Right lobe of liver (tissue), 6 donors: ENCODE results near the gene H3-3A. TPM values are rescaled to one million over a fixed set of nuclear protein-coding genes. Genes with fewer than 3 reads are reported as not detected.

Source experiments
- ATAC-seq, 4 donors: fragments of 200-7000 bp; cut with Tn5 transposase; one replicate each; pipeline ENCODE4 v1.9.1; 2020; ENCODE audit warnings: mild to moderate bottlenecking in 4 of 4, moderate library complexity in 4 of 4
- DNase-seq, 3 donors: peaks; one replicate each; pipeline ENCODE4 v3.0.0-alpha.2; 2020
- H3K27ac ChIP-seq, 3 donors: fragments of 200-600 bp; one replicate each; pipeline ENCODE4 v1.8.0; 2022
- H3K27me3 ChIP-seq, 2 donors: fragments of 200-600 bp; one replicate each; pipeline ENCODE4 v1.8.0; 2022
- H3K36me3 ChIP-seq, 4 donors: fragments of 200-600 bp; sonication (generic) in 1 of 4; one replicate each; pipeline versions ENCODE4 v1.5.1 to v1.8.0; 2017 to 2022; ENCODE audit warnings: control low read depth in 1 of 4
- H3K4me1 ChIP-seq, 4 donors: fragments of 200-600 bp; sonication (generic) in 1 of 4; one replicate each; pipeline versions ENCODE4 v1.5.1 to v1.8.0; 2017 to 2022; ENCODE audit warnings: control low read depth in 1 of 4
- H3K4me3 ChIP-seq, 3 donors: fragments of 200-600 bp; one replicate each; pipeline ENCODE4 v1.8.0; 2022
- H3K9me3 ChIP-seq, 4 donors: fragments of 200-600 bp; sonication (generic) in 1 of 4; one replicate each; pipeline versions ENCODE4 v1.5.1 to v1.8.0; 2017 to 2022; ENCODE audit warnings: control low read depth in 1 of 4
- POLR2A ChIP-seq: fragments of 450-650 bp; IDR thresholded peaks from one replicate; pipeline ENCODE4 v1.6.1; 2017; ENCODE audit warnings: antibody characterized with exemption, mild to moderate bottlenecking
- WGBS: methylation state at CpG from one replicate; pipeline ENCODE4 v1.1.6; 2018; ENCODE audit warnings: low coverage, low lambda C conversion rate; ENCODE audit not compliant: insufficient coverage; ENCODE audit errors: missing lambda C conversion rate; 5-methylcytosine and 5-hydroxymethylcytosine counted together
- intact Hi-C, 2 donors: fragments of 100-400 bp; cut with DNase I; formaldehyde crosslinking; loops; one replicate each; pipeline versions ENCODE4 v1.11.2 to v1.14.1; 2022
- total RNA-seq, 6 experiments: library from RNA; depleted of rRNA in 2 of 6; stranded (reverse); fragments of >200 nt in 2 of 6; fragmentation: NEBNext Ultra II Directional in 3 of 6; extraction: Animal tissue kit (Norgen Biotek cat#: 25700) in 3 of 6; gene quantifications; one replicate each; pipeline versions ENCODE4 v1.1.0 to v1.2.4, GENCODE V29; 2016 to 2023
- TF ChIP-seq, protein P1 (sequence below), 4 donors: fragments of 200-600 bp in 3 of 4; fragments of 450-650 bp in 1 of 4; IDR thresholded peaks; one replicate each; pipeline versions ENCODE4 v1.5.1 to v1.8.0; 2016 to 2022; ENCODE audit warnings: antibody characterized with exemption in 4 of 4, mild to moderate bottlenecking in 2 of 4
- donor health status: DM: no; HTN: yes; CAD: no.
- donor health status: DM: no; HTN: no; CAD: no.
- donor health status: DM: no; HTN: no; CAD: no.
- donor health status: DM: no; HTN: yes; CAD: no.
- donor health status: DM: no; HTN: yes; CAD: no.

The H3-3A gene
- total RNA-seq, 6 experiments from 2014 or later: 132 to 185 (median 156) TPM

DNA sequence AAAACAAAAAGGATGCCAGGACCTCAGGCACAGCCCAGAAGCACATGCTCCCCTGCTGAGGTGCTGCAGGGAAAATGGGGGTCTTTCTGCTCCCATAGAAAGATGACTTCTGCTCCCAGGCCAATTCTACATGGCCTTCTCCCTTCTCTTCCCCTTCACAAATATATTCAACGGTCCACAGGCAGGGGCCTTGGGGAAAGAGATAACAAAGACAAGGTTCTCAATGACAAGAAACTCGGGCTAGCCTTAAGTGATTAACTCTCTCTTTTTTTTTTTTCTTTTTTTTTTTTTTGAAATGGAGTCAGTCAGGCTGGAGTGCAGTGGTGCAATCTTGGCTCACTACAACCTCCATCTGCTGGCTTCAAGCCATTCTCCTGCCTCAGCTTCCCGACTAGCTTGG, 54.2 kb downstream of the H3-3A start:
- no peaks in the 10 kb centered on the region for H3K27me3 ChIP-seq
- H3K4me1 ChIP-seq: no peaks in the 10 kb centered on the region
- no peak for ATAC-seq
- TF ChIP-seq POLR2A: no peak
- TF ChIP-seq, protein P1, sequence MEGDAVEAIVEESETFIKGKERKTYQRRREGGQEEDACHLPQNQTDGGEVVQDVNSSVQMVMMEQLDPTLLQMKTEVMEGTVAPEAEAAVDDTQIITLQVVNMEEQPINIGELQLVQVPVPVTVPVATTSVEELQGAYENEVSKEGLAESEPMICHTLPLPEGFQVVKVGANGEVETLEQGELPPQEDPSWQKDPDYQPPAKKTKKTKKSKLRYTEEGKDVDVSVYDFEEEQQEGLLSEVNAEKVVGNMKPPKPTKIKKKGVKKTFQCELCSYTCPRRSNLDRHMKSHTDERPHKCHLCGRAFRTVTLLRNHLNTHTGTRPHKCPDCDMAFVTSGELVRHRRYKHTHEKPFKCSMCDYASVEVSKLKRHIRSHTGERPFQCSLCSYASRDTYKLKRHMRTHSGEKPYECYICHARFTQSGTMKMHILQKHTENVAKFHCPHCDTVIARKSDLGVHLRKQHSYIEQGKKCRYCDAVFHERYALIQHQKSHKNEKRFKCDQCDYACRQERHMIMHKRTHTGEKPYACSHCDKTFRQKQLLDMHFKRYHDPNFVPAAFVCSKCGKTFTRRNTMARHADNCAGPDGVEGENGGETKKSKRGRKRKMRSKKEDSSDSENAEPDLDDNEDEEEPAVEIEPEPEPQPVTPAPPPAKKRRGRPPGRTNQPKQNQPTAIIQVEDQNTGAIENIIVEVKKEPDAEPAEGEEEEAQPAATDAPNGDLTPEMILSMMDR (IDR thresholded peaks at IDR 0.05): no peak
- intact Hi-C loops: loop anchor here in 1 of 2 donors (5.0 kb wide), 2 partner anchors 39 to 124 kb away; no protein-coding TSS in a partner anchor
- no peaks in the 10 kb centered on the region for H3K9me3 ChIP-seq
- H3K27ac ChIP-seq: no peak overlapping the region
- DNase-seq: no peak
- H3K36me3 ChIP-seq: no peaks in the 10 kb centered on the region
- H3K4me3 ChIP-seq: no peak overlapping the region
- 59% methylated on average over 2 of the region's 3 CpGs for WGBS

DNA sequence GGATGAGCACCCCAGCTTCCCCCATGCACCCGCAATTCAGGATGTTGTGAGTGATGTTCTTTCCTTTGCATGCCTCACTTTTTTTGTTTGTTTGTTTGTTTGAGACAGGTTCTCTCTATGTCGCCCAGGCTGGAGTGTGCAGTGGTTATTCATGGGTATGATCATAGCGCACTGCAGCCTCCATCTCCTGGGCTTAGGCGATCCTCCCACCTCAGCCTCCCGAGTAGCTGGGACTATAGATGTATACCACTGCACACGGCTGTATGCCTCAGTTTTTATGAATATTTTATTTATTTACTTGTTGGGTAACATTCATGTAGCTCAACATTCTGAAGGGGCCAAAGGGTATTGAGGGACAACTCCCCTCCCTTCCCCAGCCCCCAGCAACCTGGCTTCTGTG, 54.8 kb downstream of the H3-3A start:
- TF ChIP-seq, protein P1 (IDR thresholded peaks at IDR 0.05): no peak
- TF ChIP-seq POLR2A: no peak
- intact Hi-C loops: loop anchor here in 1 of 2 donors (5.0 kb wide), 2 partner anchors 40 to 125 kb away; no protein-coding TSS in a partner anchor
- DNase-seq: no peak
- Histone ChIP-seq H3K4me1 (no peaks in the 10 kb centered on the region), H3K36me3 (no peaks in the 10 kb centered on the region), H3K4me3 (no peak overlapping the region), H3K9me3 (no peaks in the 10 kb centered on the region), H3K27ac (no peak overlapping the region), H3K27me3 (no peaks in the 10 kb centered on the region)
- WGBS: 67% methylated on average over 5 of the region's 6 CpGs
- ATAC-seq: no peak

DNA sequence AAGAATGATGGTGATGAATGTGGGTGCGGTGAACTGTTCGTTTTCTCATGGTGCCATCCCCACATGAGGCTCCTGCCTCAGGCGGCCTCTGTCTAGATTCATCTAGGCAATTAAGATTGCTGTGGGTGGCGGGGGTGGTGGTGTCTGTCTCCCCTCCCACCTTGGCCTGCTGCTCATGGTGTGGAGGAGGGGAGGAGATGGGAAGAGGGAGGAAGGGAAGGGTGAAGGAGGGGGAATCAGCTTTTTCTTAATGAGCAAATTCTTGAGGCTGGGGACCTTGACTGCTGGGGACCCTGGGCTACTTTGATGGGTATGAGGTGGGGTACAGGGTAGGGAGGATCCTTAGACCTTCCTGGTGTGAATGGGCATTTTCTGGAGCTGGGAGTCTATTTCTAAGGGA, 55.8 kb downstream of the H3-3A start:
- intact Hi-C loops: loop anchor here in 1 of 2 donors (5.0 kb wide), 2 partner anchors 41 to 126 kb away; no protein-coding TSS in a partner anchor
- WGBS: 88% methylated on average over 3 of the region's 4 CpGs
- no peak for ATAC-seq

DNA sequence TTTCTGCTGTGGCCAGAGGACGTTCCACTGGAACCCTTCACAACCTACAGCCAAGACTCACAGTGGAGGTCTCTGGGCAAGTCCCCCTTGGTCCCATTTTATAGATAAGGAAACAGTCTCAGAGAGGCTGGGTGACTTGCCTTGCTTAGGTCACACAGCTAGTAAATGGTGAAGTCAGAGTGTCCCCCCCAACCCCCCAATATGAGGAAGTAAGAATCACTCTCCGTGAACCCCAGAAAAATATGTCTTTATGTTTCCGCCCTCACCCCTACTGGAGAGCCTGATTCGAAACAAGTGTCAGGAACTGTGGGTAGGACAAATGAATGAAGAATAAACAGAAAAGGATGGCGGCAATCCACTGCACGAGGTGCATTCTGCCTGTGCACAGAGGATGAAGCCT, 56.7 kb downstream of the H3-3A start:
- intact Hi-C loops: loop anchor here in 1 of 2 donors (5.0 kb wide), 2 partner anchors 42 to 127 kb away; no protein-coding TSS in a partner anchor
- Histone ChIP-seq H3K27me3 (no peaks in the 10 kb centered on the region), H3K27ac (no peak overlapping the region), H3K4me1 (no peaks in the 10 kb centered on the region), H3K36me3 (no peaks in the 10 kb centered on the region), H3K4me3 (no peak overlapping the region), H3K9me3 (no peaks in the 10 kb centered on the region)
- no peak for DNase-seq
- no peak for TF ChIP-seq POLR2A
- TF ChIP-seq, protein P1 (IDR thresholded peaks at IDR 0.05): no peak
- ATAC-seq: no peak
- WGBS: 82% methylated on average over 5 of the region's 6 CpGs

More for the DNA sequence above, 55.8 kb downstream of the H3-3A start:
- no peak for DNase-seq
- H3K27ac ChIP-seq: no peak overlapping the region
- TF ChIP-seq, protein P1 (IDR thresholded peaks at IDR 0.05): no peak
- TF ChIP-seq POLR2A: no peak
- H3K4me1 ChIP-seq: no peaks in the 10 kb centered on the region
- H3K4me3 ChIP-seq: no peak overlapping the region
- no peaks in the 10 kb centered on the region for H3K9me3 ChIP-seq
- H3K36me3 ChIP-seq: no peaks in the 10 kb centered on the region
- no peaks in the 10 kb centered on the region for H3K27me3 ChIP-seq

DNA sequence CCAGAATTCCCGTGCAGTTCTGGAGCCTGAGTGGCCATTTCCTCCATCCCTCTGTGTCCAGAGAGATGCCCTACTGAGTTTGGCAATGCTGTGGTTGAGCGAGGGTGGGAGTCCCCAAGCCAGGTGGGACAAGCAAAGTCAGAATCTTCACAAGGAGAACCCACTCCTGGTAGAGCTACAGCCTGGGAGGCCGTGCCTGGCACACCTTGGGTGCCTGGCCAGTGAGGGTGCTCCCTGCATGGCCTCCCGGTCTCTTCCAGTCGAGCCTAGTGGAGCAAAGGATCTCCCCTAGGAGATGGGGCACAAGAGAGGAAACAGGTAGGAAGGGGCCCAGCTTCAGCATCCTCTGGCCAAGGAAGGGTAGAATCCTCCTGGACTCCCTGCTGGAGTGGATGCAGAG, 57.9 kb downstream of the H3-3A start:
- no peaks in the 10 kb centered on the region for H3K9me3 ChIP-seq
- ATAC-seq: no peak
- 100% methylated on average over 1 of the region's 5 CpGs for WGBS
- no peak overlapping the region for H3K4me3 ChIP-seq
- H3K27me3 ChIP-seq: no peaks in the 10 kb centered on the region
- no peaks in the 10 kb centered on the region for H3K4me1 ChIP-seq
- H3K27ac ChIP-seq: no peak overlapping the region
- TF ChIP-seq, protein P1 (IDR thresholded peaks at IDR 0.05): no peak
- TF ChIP-seq POLR2A: no peak
- intact Hi-C loops: loop anchor here (5.0 kb wide), 2 partner anchors 53 to 77 kb away; no protein-coding TSS in a partner anchor
- DNase-seq: no peak
- H3K36me3 ChIP-seq: no peaks in the 10 kb centered on the region
